NB4 (cell line): ENCODE measurements around the gene TASP1.

ENCODE experiments used
- CTCF ChIP-seq: IDR thresholded peaks from one replicate; pipeline ENCODE4 v1.5.1; 2012; ENCODE audit warnings: low read depth, low read length
- MAX ChIP-seq: IDR thresholded peaks from 2 replicates; pipeline ENCODE4 v1.6.1; 2011; ENCODE audit warnings: low read depth, low read length
- MYC ChIP-seq: IDR thresholded peaks from 2 replicates; pipeline ENCODE4 v1.6.1; 2011; ENCODE audit warnings: low read depth, low read length
- POLR2A ChIP-seq: IDR thresholded peaks from 2 replicates; pipeline ENCODE4 v1.6.1; 2011; ENCODE audit warnings: mild to moderate bottlenecking; ENCODE audit not compliant: insufficient read length; ENCODE audit errors: extremely low read depth

DNA sequence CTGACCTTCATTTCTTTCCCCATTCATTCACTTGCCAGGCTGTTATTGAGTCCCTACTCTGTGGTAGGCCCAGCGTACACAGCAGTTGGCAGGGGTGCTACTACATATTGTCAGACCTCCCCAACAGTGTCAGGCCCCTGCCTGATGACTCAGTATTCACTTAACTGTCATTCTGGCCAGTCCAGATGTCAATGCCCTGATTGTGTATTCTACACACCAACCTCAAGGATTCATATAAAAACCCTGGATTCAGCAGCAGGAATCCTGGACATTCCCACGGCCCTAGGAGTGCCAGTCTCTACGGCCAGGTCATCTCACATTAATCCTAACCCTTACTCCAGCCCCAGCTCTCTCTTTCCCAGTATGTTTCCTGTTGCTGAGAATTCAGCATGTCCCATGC lies 151.5 kb downstream of the TASP1 start:
- no peak for TF ChIP-seq CTCF
- TF ChIP-seq POLR2A: no peak
- TF ChIP-seq MAX: no peak
- TF ChIP-seq MYC: no peak
